IMR-90 (cell line): Measurements from ENCODE around the gene RELT. TPM values are rescaled to one million over a fixed set of nuclear protein-coding genes. Genes with fewer than 3 reads are reported as not detected.

Source experiments
- ATAC-seq: fragments of 200-7000 bp; cut with Tn5 transposase; 2 replicates; pipeline ENCODE4 v1.9.1; 2020; ENCODE audit warnings: low read depth, mild to moderate bottlenecking, moderate library complexity
- BruUV-seq: library from RNA; stranded (reverse); fragments of 400-500 nt; replicated peaks from 2 replicates; lab custom pipeline; 2021; lab: Mats Ljungman, UMichigan
- CTCF ChIA-PET: fragments of 300-600 bp; formaldehyde crosslinking; extraction: SDS; loops from one replicate; lab custom pipeline; 2021; ENCODE audit warnings: antibody characterized with exemption; lab: Yijun Ruan, JAX
- POLR2A ChIA-PET: fragments of 300-600 bp; sonication (Branson Sonifier 250); formaldehyde crosslinking; loops from one replicate; lab custom pipeline; 2022; ENCODE audit warnings: antibody characterized with exemption; ENCODE audit not compliant: unreplicated experiment; lab: Charles Lee
- DNase-seq: peaks from one replicate; pipeline ENCODE4 v3.0.0; 2013
- H2AFZ ChIP-seq: replicated peaks from 2 replicates; pipeline ENCODE3; 2013; ENCODE audit warnings: low read length, mild to moderate bottlenecking; ENCODE audit not compliant: poor library complexity
- H2AK5ac ChIP-seq: 2 replicates; pipeline ENCODE4 v1.6.1; 2013; ENCODE audit warnings: low read depth, low read length, inconsistent platforms
- H2AK9ac ChIP-seq: replicated peaks from 2 replicates; pipeline ENCODE3; 2013; ENCODE audit warnings: mild to moderate bottlenecking, low read depth, low read length, moderate library complexity; ENCODE audit not compliant: poor library complexity
- H2BK120ac ChIP-seq: 2 replicates; pipeline ENCODE4 v1.6.1; 2013; ENCODE audit warnings: low read depth, low read length, inconsistent platforms
- H2BK15ac ChIP-seq: 3 replicates; pipeline ENCODE4 v1.6.1; 2013; ENCODE audit warnings: low read depth, low read length, inconsistent platforms
- H2BK20ac ChIP-seq: 2 replicates; pipeline ENCODE4 v1.6.1; 2013; ENCODE audit warnings: low read depth, mild to moderate bottlenecking, inconsistent platforms, low read length, moderate library complexity
- H2BK5ac ChIP-seq: 2 replicates; pipeline ENCODE4 v1.6.1; 2013; ENCODE audit warnings: mild to moderate bottlenecking, low read depth, low read length, inconsistent platforms; ENCODE audit not compliant: poor library complexity, severe bottlenecking
- H3K14ac ChIP-seq: replicated peaks from 2 replicates; pipeline ENCODE4 v1.6.1; 2013; ENCODE audit warnings: low read depth, low read length, inconsistent platforms
- H3K18ac ChIP-seq: 2 replicates; pipeline ENCODE4 v1.6.1; 2013; ENCODE audit warnings: low read depth, low read length, control low read depth
- H3K23ac ChIP-seq: 2 replicates; pipeline ENCODE4 v1.6.1; 2013; ENCODE audit warnings: low read depth, low read length, inconsistent platforms
- H3K27ac ChIP-seq: 2 replicates; pipeline ENCODE4 v1.5.1; 2013; ENCODE audit warnings: mild to moderate bottlenecking, control low read depth, low read length; ENCODE audit not compliant: insufficient read depth
- H3K27me3 ChIP-seq: 2 replicates; pipeline ENCODE4 v1.6.1; 2013; ENCODE audit warnings: low read length; ENCODE audit not compliant: control insufficient read depth, insufficient read depth
- H3K36me3 ChIP-seq: 2 replicates; pipeline ENCODE4 v1.6.1; 2013; ENCODE audit warnings: low read length, mixed read lengths; ENCODE audit not compliant: control insufficient read depth, insufficient read depth
- H3K4ac ChIP-seq: 2 replicates; pipeline ENCODE4 v1.6.1; 2013; ENCODE audit warnings: low read depth, low read length, inconsistent platforms
- H3K4me1 ChIP-seq: 2 replicates; pipeline ENCODE4 v1.6.1; 2013; ENCODE audit warnings: low read length, mixed read lengths; ENCODE audit not compliant: control insufficient read depth, insufficient read depth
- H3K4me2 ChIP-seq: 2 replicates; pipeline ENCODE4 v1.6.1; 2013; ENCODE audit warnings: low read depth, mild to moderate bottlenecking, control low read depth, low read length, moderate library complexity
- H3K4me3 ChIP-seq: 2 replicates; pipeline ENCODE4 v1.5.1; 2013; ENCODE audit warnings: low read depth, mild to moderate bottlenecking, control low read depth, low read length, moderate library complexity; ENCODE audit not compliant: insufficient read depth
- H3K56ac ChIP-seq: 2 replicates; pipeline ENCODE4 v1.6.1; 2013; ENCODE audit warnings: low read length, inconsistent platforms; ENCODE audit not compliant: insufficient read depth; ENCODE audit errors: extremely low read depth
- H3K79me1 ChIP-seq, 2 experiments: 2 replicates each; pipeline ENCODE4 v1.6.1; 2013; ENCODE audit warnings: low read length in 2 of 2, inconsistent platforms in 1 of 2, low read depth in 1 of 2
- H3K9ac ChIP-seq: 2 replicates; pipeline ENCODE4 v1.6.1; 2013; ENCODE audit warnings: low read depth, low read length, control low read depth
- H3K9me1 ChIP-seq: 2 replicates; pipeline ENCODE4 v1.6.1; 2013; ENCODE audit warnings: low read length, inconsistent platforms; ENCODE audit not compliant: insufficient read depth
- H3K9me3 ChIP-seq: 2 replicates; pipeline ENCODE4 v1.6.1; 2013; ENCODE audit warnings: low read length; ENCODE audit not compliant: control insufficient read depth, insufficient read depth
- H4K20me1 ChIP-seq: 2 replicates; pipeline ENCODE4 v1.6.1; 2013; ENCODE audit warnings: low read length, inconsistent platforms; ENCODE audit not compliant: insufficient read depth
- H4K5ac ChIP-seq: 2 replicates; pipeline ENCODE4 v1.6.1; 2013; ENCODE audit warnings: mild to moderate bottlenecking, low read depth, low read length, control low read depth
- H4K8ac ChIP-seq, 2 experiments: 2 replicates each; pipeline ENCODE4 v1.6.1; 2013; ENCODE audit warnings: low read depth in 2 of 2, low read length in 2 of 2, control low read depth in 1 of 2, inconsistent platforms in 1 of 2
- H4K91ac ChIP-seq: 2 replicates; pipeline ENCODE4 v1.6.1; 2013; ENCODE audit warnings: low read depth, low read length, inconsistent platforms; ENCODE audit not compliant: insufficient read depth
- CEBPB ChIP-seq: IDR thresholded peaks from 2 replicates; pipeline ENCODE4 v1.6.1; 2012; ENCODE audit warnings: low read depth, low read length, improper control_type of control experiment
- ELK1 ChIP-seq: fragments of 150-350 bp; IDR thresholded peaks from 2 replicates; pipeline ENCODE4 v1.6.1; 2016; ENCODE audit warnings: low read depth, mild to moderate bottlenecking, low read length, moderate library complexity, borderline replicate concordance
- MAFK ChIP-seq: IDR thresholded peaks from 2 replicates; pipeline ENCODE4 v1.6.1; 2012; ENCODE audit warnings: low read depth, low read length, improper control_type of control experiment
- RCOR1 ChIP-seq: IDR thresholded peaks from 2 replicates; pipeline ENCODE4 v1.6.1; 2012; ENCODE audit warnings: mild to moderate bottlenecking, low read length, improper control_type of control experiment; ENCODE audit not compliant: insufficient replicate concordance
- RFX5 ChIP-seq: IDR thresholded peaks from 2 replicates; pipeline ENCODE4 v1.8.0; 2012; ENCODE audit warnings: low read depth, mild to moderate bottlenecking, low read length, moderate library complexity
- SMC3 ChIP-seq: fragments of 150-350 bp; IDR thresholded peaks from 2 replicates; pipeline ENCODE4 v1.6.1; 2016; ENCODE audit warnings: low read depth, mild to moderate bottlenecking, antibody characterized with exemption, low read length, moderate library complexity
- USF2 ChIP-seq: fragments of 150-350 bp; IDR thresholded peaks from 2 replicates; pipeline ENCODE4 v1.6.1; 2017; ENCODE audit warnings: mild to moderate bottlenecking, antibody characterized with exemption, low read length, low read depth
- WGBS, 2 experiments: methylation state at CpG; one replicate each; pipeline versions ENCODE4 v1.1.5 to v1.1.7; 2013; ENCODE audit warnings: missing lambda C conversion rate in 2 of 2; ENCODE audit not compliant: insufficient read length in 1 of 2; ENCODE audit errors: extremely low coverage in 2 of 2; 5-methylcytosine and 5-hydroxymethylcytosine counted together
- dilution Hi-C: fragments of 300-500 bp; cut with HindIII; formaldehyde crosslinking; loops from one replicate; pipeline ENCODE4 v1.14.3; 2018; ENCODE audit warnings: low sequenced_read_pairs; ENCODE audit not compliant: unreplicated experiment
- in situ Hi-C: fragments of 300-500 bp; cut with MboI; formaldehyde crosslinking; loops from 3 replicates; pipeline ENCODE4 v1.14.3; 2019; ENCODE audit warnings: low sequenced_read_pairs, inconsistent platforms, mixed read lengths
- intact Hi-C: fragments of 100-400 bp; cut with micrococcal nuclease; formaldehyde crosslinking; loops from 2 replicates; pipeline ENCODE4 v1.10.0; 2022
- polyA plus RNA-seq, 3 experiments: library from polyadenylated mRNA; depleted of rRNA; stranded (reverse); fragments of >200 nt; gene quantifications; 2 replicates each; pipeline ENCODE4 v1.2.3, GENCODE V29; 2012; ENCODE audit warnings: low replicate concordance in 1 of 3
- total RNA-seq: library from RNA; depleted of rRNA; stranded (reverse); fragments of >200 nt; gene quantifications from 2 replicates; pipeline ENCODE4 v1.2.3, GENCODE V29; 2012

The RELT gene
- total and polyA plus RNA-seq, 2 of the 4 experiments (the other 2 are of a cell fraction) = 2.3 to 5.3 TPM

GRCh38 chr11:73430326-73430725 is 54.1 kb downstream of the RELT start:
- H4K20me1 ChIP-seq = no peaks in the 10 kb centered on the region
- intact Hi-C loops = no loop called here
- POLR2A ChIA-PET = no interaction called here
- no peaks in the 10 kb centered on the region for H3K36me3 ChIP-seq
- no peak overlapping the region for H2AK9ac ChIP-seq
- TF ChIP-seq USF2 (no peak), CEBPB (no peak), RFX5 (no peak), MAFK (no peak), SMC3 (no peak), RCOR1 (no peak), ELK1 (no peak)
- CTCF ChIA-PET = interaction anchor here (1.0 kb wide), 1 partner anchor 79 kb away, joined by 6 read pairs; no protein-coding TSS in a partner anchor
- no peak overlapping the region for H2BK20ac ChIP-seq
- H3K23ac ChIP-seq = no peak overlapping the region
- H3K14ac ChIP-seq = no peak overlapping the region
- peaks cover 14% of the 10 kb centered on the region for H3K9me1 ChIP-seq
- no peak for ATAC-seq
- H4K91ac ChIP-seq = no peak overlapping the region
- H3K4ac ChIP-seq = no peak overlapping the region
- WGBS, 2 experiments = 100% methylated on average over 1 of the region's 4 CpGs; no CpG with 5 or more reads in 1 of the 2 experiments
- no peak overlapping the region; the same call in 1 of the 2 replicates for H2AK5ac ChIP-seq
- no peaks in the 10 kb centered on the region for H3K9me3 ChIP-seq
- no peak overlapping the region for H4K5ac ChIP-seq
- H3K79me1 ChIP-seq = peaks cover 2 to 39% of the 10 kb centered on the region in 2 experiments
- H3K27me3 ChIP-seq = no peaks in the 10 kb centered on the region
- H2BK5ac ChIP-seq = no peak overlapping the region
- no peak overlapping the region for H3K27ac ChIP-seq
- no peak overlapping the region for H3K18ac ChIP-seq
- BruUV-seq = no TSS peak
- no peak overlapping the region for H2BK15ac ChIP-seq
- H2BK120ac ChIP-seq = no peak overlapping the region
- no peak overlapping the region for H3K56ac ChIP-seq
- no peak for DNase-seq
- in situ Hi-C loops = no loop called here
- no peak overlapping the region for H2AFZ ChIP-seq
- dilution Hi-C loops = no loop called here
- H3K4me1 ChIP-seq = peaks cover 7% of the 10 kb centered on the region
- no peak overlapping the region for H3K4me2 ChIP-seq
- no peak overlapping the region for H3K9ac ChIP-seq
- no peak overlapping the region for H3K4me3 ChIP-seq
- H4K8ac ChIP-seq = no peak overlapping the region
